Measurements from ENCODE around the gene MPO. TPM values are rescaled to one million over a fixed set of nuclear protein-coding genes. Genes with fewer than 3 reads are reported as not detected.

MPO gene
- total and polyA plus RNA-seq, 10 of the 15 experiments (the other 5 are each of a cell fraction or from before 2014, with no cell fraction given) = 0.06 to 0.49 (median 0.14) TPM

DNA sequence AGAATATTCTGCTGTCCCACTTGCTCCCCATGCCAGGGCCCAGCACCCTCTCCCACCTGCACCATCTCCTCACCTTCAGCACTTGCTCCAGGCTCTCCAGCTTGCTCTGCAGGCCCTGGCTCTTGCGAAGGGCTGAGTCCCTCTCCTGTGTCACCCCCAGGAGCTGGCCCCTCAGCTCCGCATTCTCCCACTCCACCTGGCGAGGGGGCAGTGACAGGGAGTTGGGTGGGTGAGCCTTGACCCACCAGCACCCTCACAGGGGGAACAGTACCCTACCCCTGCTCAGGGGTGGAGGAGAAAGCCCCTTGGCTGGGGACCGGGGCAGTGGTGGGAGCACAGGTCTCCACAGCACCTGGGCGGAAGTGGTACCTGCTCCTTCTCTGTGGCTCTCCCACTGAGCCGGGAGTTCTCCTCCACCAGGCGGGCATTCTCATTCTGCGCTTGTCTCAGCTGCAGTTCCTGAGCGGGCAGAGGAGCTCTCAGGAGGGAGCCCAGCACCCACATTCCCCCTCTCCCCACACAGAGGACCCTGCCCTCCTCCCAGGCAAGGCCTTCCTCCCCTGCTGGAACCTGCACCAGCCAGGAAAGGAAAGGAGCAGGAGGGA, 41.9 kb upstream of the MPO start:
- Histone ChIP-seq H3K27me3 (replicated peaks in 1 of 2; ENCODE audit: control insufficient read depth in 2 of 2, insufficient read depth in 2 of 2, low read length in 1 of 2) (no peaks in the 10 kb centered on the region; a peak in 1 of 4 replicates), H3K9me3 (replicated peaks; ENCODE audit: control insufficient read depth, insufficient read depth, low read length) (no peaks in the 10 kb centered on the region), H3K36me3 (ENCODE audit: control insufficient read depth in 2 of 2, insufficient read depth in 2 of 2, low read length in 1 of 2) (peaks cover 0 to 2% of the 10 kb centered on the region in 2 experiments; a peak in 1 of 4 replicates), H2AFZ (ENCODE audit: control insufficient read depth, low read depth, low read length) (no peak overlapping the region), H3K27ac (ENCODE audit: control insufficient read depth, insufficient read depth) (no peak overlapping the region), H3K4me3 (no peak overlapping the region), H3K79me2 (ENCODE audit: control insufficient read depth, insufficient read depth, low read length) (no peaks in the 10 kb centered on the region), H3K4me2 (ENCODE audit: control insufficient read depth, insufficient read depth) (no peak overlapping the region), H4K20me1 (ENCODE audit: control insufficient read depth, insufficient read depth) (no peaks in the 10 kb centered on the region), H3K9ac (ENCODE audit: control insufficient read depth, insufficient read depth, low read length) (no peak overlapping the region), H3K4me1 (ENCODE audit: control insufficient read depth, insufficient read depth, low read length) (peaks cover 14% of the 10 kb centered on the region)
- DNase-seq (ENCODE audit: low read depth, low spot score) (no peak), FAIRE-seq (no peak), ATAC-seq (no peak)
- no TSS peak for BruUV-seq (replicated peaks)
- SMC1A ChIA-PET (ENCODE audit: uncharacterized antibody, unreplicated experiment) = interaction anchor here (0.7 to 12.9 kb wide), 5 partner anchors 12 to 105 kb away, joined by 3 to 249 read pairs (median 3); partner anchors contain the start of gene RNF43
- 73% methylated on average over 9 of the region's 9 CpGs for WGBS (ENCODE audit: insufficient coverage, insufficient replicate concordance, low lambda C conversion rate, missing lambda C conversion rate)
- RAD21 ChIA-PET (ENCODE audit: unreplicated experiment) = interaction anchor here (10.9 kb wide), 1 partner anchor 20 kb away, joined by 227 read pairs; no protein-coding TSS in a partner anchor
- in situ Hi-C loops (cut with MboI) = no loop called here
- CTCF ChIA-PET = interaction anchor here (0.6 to 2.7 kb wide), 4 partner anchors 18 to 105 kb away, joined by 3 to 15 read pairs (median 6); no protein-coding TSS in a partner anchor
- POLR2A ChIA-PET = interaction anchor here (0.8 to 8.4 kb wide), 4 partner anchors 17 to 680 kb away, joined by 3 to 77 read pairs (median 6); partner anchors contain the start of gene RNF43
- intact Hi-C loops (cut with micrococcal nuclease; ENCODE audit: unreplicated experiment) = no loop called here
- TF ChIP-seq ZSCAN29 (IDR thresholded peaks at IDR 0.05) (no peak), POLR2A (IDR thresholded peaks at IDR 0.05; ENCODE audit: low read depth, low read length) (peak; percentile 45)

DNA sequence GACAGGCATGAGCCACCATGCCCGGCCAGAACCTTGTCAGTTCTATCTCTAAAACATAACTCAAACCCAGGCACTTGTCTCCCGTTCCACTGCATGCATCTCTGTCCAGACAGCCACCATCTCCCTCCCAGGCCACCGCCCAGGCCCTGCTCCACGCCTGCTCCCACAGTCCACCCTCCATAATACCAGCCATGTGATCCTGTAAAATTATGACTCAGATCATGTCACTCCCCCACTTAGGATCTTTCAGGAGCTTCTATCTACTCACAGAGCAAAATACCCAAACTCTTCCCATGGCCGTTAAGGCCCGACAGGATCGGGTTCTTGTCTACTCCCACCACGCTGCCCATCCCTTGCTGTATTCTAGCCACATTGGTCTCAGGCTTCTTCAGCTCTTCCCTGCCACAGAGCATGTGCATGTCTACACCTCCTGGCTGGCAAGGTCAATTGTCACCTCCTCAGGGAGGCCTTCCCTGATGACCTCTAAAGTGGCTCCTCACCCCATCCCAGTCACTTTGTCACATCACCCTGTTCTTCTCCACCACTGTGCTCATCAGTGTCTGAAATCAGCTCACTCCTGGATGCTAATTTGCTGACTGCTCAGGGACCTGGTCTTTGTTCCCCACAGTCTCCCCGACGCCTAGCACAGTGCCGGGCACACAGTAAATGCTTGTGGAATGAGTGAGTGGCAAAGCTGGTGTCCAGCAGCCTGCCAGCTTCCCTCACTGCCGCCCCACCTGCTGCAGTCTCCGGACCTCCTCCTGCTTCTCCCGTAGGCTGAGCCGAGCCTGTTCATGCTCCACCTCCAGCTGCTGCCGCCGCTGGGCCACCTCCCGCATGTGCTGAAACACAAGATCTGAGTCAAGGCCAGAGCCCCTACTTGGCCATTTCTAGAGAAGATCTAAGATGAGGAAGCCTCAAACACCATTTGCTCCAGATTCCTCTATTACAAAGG, 41.1 kb upstream of the MPO start:
- FAIRE-seq (no peak), DNase-seq (ENCODE audit: low read depth, low spot score) (no peak), ATAC-seq (no peak)
- Histone ChIP-seq H3K36me3 (ENCODE audit: control insufficient read depth in 2 of 2, insufficient read depth in 2 of 2, low read length in 1 of 2) (peaks cover 0 to 2% of the 10 kb centered on the region in 2 experiments; a peak in 1 of 4 replicates), H3K4me1 (ENCODE audit: control insufficient read depth, insufficient read depth, low read length) (peaks cover 13% of the 10 kb centered on the region), H3K27ac (ENCODE audit: control insufficient read depth, insufficient read depth) (no peak overlapping the region), H3K79me2 (ENCODE audit: control insufficient read depth, insufficient read depth, low read length) (no peaks in the 10 kb centered on the region), H3K27me3 (replicated peaks in 1 of 2; ENCODE audit: control insufficient read depth in 2 of 2, insufficient read depth in 2 of 2, low read length in 1 of 2) (no peaks in the 10 kb centered on the region; a peak in 1 of 4 replicates), H3K9me3 (replicated peaks; ENCODE audit: control insufficient read depth, insufficient read depth, low read length) (no peaks in the 10 kb centered on the region), H3K4me3 (no peak overlapping the region), H3K9ac (ENCODE audit: control insufficient read depth, insufficient read depth, low read length) (no peak overlapping the region), H2AFZ (ENCODE audit: control insufficient read depth, low read depth, low read length) (no peak overlapping the region), H3K4me2 (ENCODE audit: control insufficient read depth, insufficient read depth) (no peak overlapping the region), H4K20me1 (ENCODE audit: control insufficient read depth, insufficient read depth) (no peaks in the 10 kb centered on the region)
- POLR2A ChIA-PET = interaction anchor here (0.7 to 8.4 kb wide), 3 partner anchors 18 to 67 kb away, joined by 6 to 77 read pairs (median 9); no protein-coding TSS in a partner anchor
- TF ChIP-seq, protein P1, sequence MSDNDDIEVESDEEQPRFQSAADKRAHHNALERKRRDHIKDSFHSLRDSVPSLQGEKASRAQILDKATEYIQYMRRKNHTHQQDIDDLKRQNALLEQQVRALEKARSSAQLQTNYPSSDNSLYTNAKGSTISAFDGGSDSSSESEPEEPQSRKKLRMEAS (IDR thresholded peaks at IDR 0.05; ENCODE audit: low read depth, low read length) = no peak
- peak; percentile 65 for TF ChIP-seq POLR2A (IDR thresholded peaks at IDR 0.05; ENCODE audit: low read depth, low read length)
- no TSS peak for BruUV-seq (replicated peaks)
- WGBS (ENCODE audit: insufficient coverage, insufficient replicate concordance, low lambda C conversion rate, missing lambda C conversion rate) = 90% methylated on average over 18 of the region's 18 CpGs
- CTCF ChIA-PET = interaction anchor here (1.1 to 2.7 kb wide), 5 partner anchors 18 to 106 kb away, joined by 3 to 15 read pairs (median 4); no protein-coding TSS in a partner anchor
- in situ Hi-C loops (cut with MboI) = no loop called here
- RAD21 ChIA-PET (ENCODE audit: unreplicated experiment) = interaction anchor here (0.6 to 10.9 kb wide), 2 partner anchors 21 to 134 kb away, joined by 3 to 227 read pairs; no protein-coding TSS in a partner anchor
- intact Hi-C loops (cut with micrococcal nuclease; ENCODE audit: unreplicated experiment) = no loop called here
- SMC1A ChIA-PET (ENCODE audit: uncharacterized antibody, unreplicated experiment) = interaction anchor here (1.6 to 12.9 kb wide), 2 partner anchors 22 to 96 kb away, joined by 5 to 249 read pairs; partner anchors contain the start of gene RNF43

Data from GM12878 (cell line).